ENCODE data around the gene RPS29. TPM values are rescaled to one million over a fixed set of nuclear protein-coding genes. Genes with fewer than 3 reads are reported as not detected.
"Not testable (repeated sequence)": the region's sequence is repeated elsewhere in the genome, so short reads cannot be mapped to it uniquely, and the experiment has no call there.

RPS29 gene
- total RNA-seq, 1 donor from 2014 or later: 1,969 TPM

DNA sequence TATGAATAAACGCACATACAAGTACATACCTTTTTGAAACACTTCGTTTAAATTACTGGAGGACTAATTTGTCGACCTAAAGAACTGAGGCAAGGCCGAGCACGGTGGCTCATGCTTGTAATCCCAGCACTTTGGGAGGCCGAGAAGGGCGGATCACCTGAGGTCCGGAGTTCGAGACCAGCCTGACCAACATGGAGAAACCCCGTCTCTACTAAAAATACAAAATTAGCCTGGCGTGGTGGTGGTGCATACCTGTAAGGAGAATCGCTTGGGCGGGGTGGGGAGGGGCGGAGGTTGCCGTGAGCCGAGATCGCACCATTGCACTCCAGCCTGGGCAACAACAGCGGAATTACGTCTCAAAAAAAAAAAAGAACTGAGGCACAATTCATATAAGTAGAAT, 33.1 kb upstream of the RPS29 start:
- H3K27ac Mint-ChIP-seq: peak overlapping the region; percentile 94
- intact Hi-C loops (cut with micrococcal nuclease): not testable (repeated sequence)

DNA sequence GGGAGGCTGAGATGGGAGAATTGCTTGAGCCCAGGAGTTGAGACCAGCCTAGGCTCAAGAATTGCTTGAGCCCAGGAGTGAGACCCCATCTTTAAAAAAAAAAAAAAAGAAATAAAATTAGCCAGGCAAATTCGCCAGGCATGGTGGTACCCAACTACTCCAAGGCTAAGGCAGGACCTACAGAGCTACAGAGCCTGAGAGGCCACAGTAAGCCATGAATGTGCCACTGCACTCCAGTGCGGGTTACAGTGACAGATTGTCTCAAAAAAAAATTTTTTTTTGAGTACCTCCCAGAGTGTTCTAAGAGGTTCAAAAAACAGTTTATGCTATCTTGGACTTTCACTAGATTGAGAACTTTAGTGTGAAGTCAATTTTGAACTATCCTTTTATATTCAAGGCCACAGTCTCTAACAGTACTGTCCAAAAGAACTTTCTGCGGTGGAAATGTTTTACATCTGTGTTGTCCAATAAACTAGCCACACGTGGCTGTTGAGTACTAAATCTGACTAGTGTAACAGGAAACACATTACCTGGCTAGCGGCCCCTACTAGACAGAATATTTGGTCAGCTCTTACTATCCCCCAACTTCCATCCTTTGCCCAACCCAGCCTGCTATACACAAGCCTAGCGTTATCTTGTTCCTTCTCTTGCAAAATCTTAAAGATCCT, 31.8 kb upstream of the RPS29 start:
- Mint-ChIP-seq H3K27me3 (ENCODE audit: low read depth) (no peaks in the 10 kb centered on the region), H3K27ac (peak overlapping the region; percentile 15), H3K4me1 (ENCODE audit: low read depth) (peaks cover 33% of the 10 kb centered on the region), H3K36me3 (ENCODE audit: low read depth) (peaks cover 80% of the 10 kb centered on the region), H3K9me3 (no peaks in the 10 kb centered on the region), H3K4me3 (ENCODE audit: low read depth) (peak overlapping the region; percentile 22)
- DNase-seq (ENCODE audit: low spot score): no peak
- intact Hi-C loops (cut with micrococcal nuclease): no loop called here

More for the DNA sequence above, 33.1 kb upstream of the RPS29 start:
- DNase-seq (ENCODE audit: low spot score); H3K27me3 Mint-ChIP-seq (ENCODE audit: low read depth); H3K9me3 Mint-ChIP-seq: not testable (repeated sequence)
- Mint-ChIP-seq H3K4me1 (ENCODE audit: low read depth) (peaks cover 42% of the 10 kb centered on the region), H3K36me3 (ENCODE audit: low read depth) (peaks cover 78% of the 10 kb centered on the region), H3K4me3 (ENCODE audit: low read depth) (peak overlapping the region; percentile 91)

DNA sequence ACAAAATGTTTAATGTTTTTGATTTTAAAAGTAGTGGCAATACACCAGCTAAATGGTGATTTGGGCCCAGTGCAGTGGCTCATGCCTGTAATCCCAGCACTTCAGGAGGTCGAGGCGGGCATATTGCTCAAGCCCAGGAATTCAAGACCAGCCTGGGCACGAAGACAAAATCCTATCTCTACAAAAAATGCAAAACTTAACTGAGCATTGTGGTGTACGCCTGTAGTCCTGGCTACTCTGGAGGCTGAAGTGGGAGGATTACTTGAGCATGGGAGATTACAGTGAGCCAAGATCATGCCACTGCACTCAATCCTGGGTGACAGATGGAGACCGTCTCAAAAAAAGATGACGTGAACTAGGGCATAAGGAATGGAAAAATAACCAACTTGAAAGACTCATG, 29.6 kb upstream of the RPS29 start:
- Mint-ChIP-seq H3K27ac (no peak overlapping the region), H3K27me3 (ENCODE audit: low read depth) (no peaks in the 10 kb centered on the region), H3K4me3 (ENCODE audit: low read depth) (no peak overlapping the region), H3K4me1 (ENCODE audit: low read depth) (peaks cover 23% of the 10 kb centered on the region), H3K36me3 (ENCODE audit: low read depth) (peaks cover 67% of the 10 kb centered on the region), H3K9me3 (no peaks in the 10 kb centered on the region)
- no peak for DNase-seq (ENCODE audit: low spot score)
- intact Hi-C loops (cut with micrococcal nuclease): no loop called here

DNA sequence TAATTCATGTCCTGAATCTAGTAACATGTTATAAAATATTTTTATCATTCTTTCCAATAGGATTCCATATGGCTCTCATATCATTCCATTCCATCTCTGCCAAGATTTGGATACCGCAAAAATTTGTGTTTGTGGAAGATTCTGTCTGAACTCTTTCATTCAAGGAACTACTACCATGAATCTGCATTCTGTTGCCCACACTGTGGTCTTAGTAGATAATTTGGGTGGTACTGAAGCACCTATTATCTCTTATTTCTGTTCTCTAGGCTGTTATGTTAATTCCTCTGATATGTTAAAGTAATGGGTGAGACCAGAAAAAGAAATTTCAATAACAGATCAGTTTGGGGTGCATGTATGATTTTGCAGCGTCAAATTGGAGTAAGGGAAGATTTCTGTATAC, 28.0 kb upstream of the RPS29 start:
- H3K36me3 Mint-ChIP-seq (ENCODE audit: low read depth): peaks cover 59% of the 10 kb centered on the region
- H3K4me3 Mint-ChIP-seq (ENCODE audit: low read depth): no peak overlapping the region
- H3K4me1 Mint-ChIP-seq (ENCODE audit: low read depth): peaks cover 23% of the 10 kb centered on the region
- intact Hi-C loops (cut with micrococcal nuclease): no loop called here
- no peaks in the 10 kb centered on the region for H3K9me3 Mint-ChIP-seq
- no peaks in the 10 kb centered on the region for H3K27me3 Mint-ChIP-seq (ENCODE audit: low read depth)
- DNase-seq (ENCODE audit: low spot score): no peak
- peak overlapping the region; percentile 19 for H3K27ac Mint-ChIP-seq

DNA sequence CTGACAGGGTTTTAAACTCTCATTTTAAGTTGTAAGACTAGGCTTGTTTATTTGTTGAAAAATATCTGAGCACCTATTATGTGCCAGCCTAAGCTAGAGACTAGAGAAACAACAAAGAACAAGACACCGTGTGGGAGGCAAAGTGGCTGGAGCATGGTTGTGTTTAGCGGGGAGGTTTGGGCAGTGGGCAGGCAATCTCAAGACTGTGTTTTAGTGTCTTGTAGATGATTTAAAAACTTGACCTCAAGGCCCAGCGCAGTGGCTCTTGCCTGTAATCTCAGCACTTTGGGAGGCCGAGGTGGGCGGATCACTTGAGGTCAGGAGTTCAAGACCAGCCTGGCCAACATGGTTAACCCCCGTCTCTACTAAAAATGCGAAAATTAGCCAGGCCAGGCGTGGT, 26.5 kb upstream of the RPS29 start:
- H3K4me1 Mint-ChIP-seq (ENCODE audit: low read depth): peaks cover 13% of the 10 kb centered on the region
- intact Hi-C loops (cut with micrococcal nuclease): no loop called here
- no peak overlapping the region for H3K27ac Mint-ChIP-seq
- DNase-seq (ENCODE audit: low spot score): no peak
- no peaks in the 10 kb centered on the region for H3K27me3 Mint-ChIP-seq (ENCODE audit: low read depth)
- no peak overlapping the region for H3K4me3 Mint-ChIP-seq (ENCODE audit: low read depth)
- peaks cover 52% of the 10 kb centered on the region for H3K36me3 Mint-ChIP-seq (ENCODE audit: low read depth)
- H3K9me3 Mint-ChIP-seq: no peaks in the 10 kb centered on the region

DNA sequence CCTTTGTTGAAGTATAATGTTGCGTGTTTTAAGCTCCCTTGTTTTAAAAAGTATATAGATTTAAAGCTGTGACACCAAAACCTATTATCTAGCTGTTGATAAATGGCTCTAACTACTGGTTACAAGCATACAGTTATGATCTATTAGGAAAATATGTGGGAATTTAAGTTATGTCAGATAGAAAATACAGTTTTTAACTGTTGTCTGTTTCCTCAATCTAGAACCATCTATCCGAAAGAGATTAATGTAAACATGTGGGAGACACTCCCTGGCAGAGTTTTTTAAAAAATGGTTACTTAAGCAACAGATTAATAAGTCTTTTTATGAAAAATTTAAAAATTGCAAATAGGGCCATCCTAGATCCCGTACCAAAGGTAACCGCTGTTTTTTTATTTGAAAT, 26.1 kb upstream of the RPS29 start:
- H3K27ac Mint-ChIP-seq: no peak overlapping the region
- no peak overlapping the region for H3K4me3 Mint-ChIP-seq (ENCODE audit: low read depth)
- intact Hi-C loops (cut with micrococcal nuclease): no loop called here
- H3K36me3 Mint-ChIP-seq (ENCODE audit: low read depth): peaks cover 51% of the 10 kb centered on the region
- no peaks in the 10 kb centered on the region for H3K9me3 Mint-ChIP-seq
- peaks cover 10% of the 10 kb centered on the region for H3K4me1 Mint-ChIP-seq (ENCODE audit: low read depth)
- no peak for DNase-seq (ENCODE audit: low spot score)
- H3K27me3 Mint-ChIP-seq (ENCODE audit: low read depth): no peaks in the 10 kb centered on the region

DNA sequence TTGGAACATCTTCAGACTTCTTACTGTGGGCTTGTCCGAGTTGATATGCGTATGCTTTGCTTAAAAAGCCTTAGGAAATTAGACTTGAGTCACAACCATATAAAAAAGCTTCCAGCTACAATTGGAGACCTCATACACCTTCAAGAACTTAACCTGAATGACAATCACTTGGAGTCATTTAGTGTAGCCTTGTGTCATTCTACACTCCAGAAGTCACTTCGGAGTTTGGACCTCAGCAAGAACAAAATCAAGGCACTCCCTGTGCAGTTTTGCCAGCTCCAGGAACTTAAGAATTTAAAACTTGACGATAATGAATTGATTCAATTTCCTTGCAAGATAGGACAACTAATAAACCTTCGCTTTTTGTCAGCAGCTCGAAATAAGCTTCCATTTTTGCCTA, 21.4 kb upstream of the RPS29 start:
- Mint-ChIP-seq H3K27me3 (ENCODE audit: low read depth) (no peaks in the 10 kb centered on the region), H3K36me3 (ENCODE audit: low read depth) (peaks cover 48% of the 10 kb centered on the region), H3K4me1 (ENCODE audit: low read depth) (peaks cover 15% of the 10 kb centered on the region), H3K27ac (no peak overlapping the region), H3K9me3 (no peaks in the 10 kb centered on the region), H3K4me3 (ENCODE audit: low read depth) (no peak overlapping the region)
- DNase-seq (ENCODE audit: low spot score): no peak
- intact Hi-C loops (cut with micrococcal nuclease): no loop called here

DNA sequence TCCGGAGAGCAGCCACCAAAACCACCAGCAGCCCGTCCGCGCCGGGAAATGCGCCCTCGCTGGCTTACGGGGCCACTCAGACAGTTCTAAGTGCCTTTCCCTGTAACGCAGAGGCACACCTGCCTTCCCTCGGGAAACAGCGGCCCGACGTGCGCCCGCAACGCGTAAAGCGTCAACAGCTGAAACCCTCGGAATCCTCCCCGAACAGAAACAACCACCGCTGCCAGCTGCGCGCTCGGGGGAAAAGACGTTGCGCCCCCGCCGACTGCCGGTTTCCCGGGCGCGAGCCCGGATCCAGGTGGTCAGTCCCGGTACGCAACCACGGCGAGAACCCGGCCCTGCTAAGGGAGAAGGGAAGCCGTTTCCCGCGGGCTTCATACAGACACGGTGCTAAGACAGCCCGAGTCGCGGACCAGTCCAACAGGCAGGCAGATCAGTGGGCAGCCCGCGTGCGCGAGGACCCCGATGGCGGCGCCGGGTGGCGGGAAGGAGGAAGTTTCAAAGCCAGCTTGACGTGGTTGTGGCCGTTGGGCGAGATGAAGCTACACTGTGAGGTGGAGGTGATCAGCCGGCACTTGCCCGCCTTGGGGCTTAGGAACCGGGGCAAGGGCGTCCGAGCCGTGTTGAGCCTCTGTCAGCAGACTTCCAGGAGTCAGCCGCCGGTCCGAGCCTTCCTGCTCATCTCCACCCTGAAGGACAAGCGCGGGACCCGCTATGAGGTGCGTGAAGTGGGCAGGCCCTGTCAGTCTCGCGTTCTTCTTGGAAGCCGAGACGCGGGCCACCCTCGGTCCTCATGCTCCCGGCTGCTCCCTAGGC, 12.5 kb upstream of the RPS29 start, which contains the start of gene LRR1:
Gene LRR1 (plus strand): TSS at position 456 of the 816 bp plus-strand sequence. CDS start 81 bp downstream, at position 537.
- H3K27me3 Mint-ChIP-seq (ENCODE audit: low read depth): no peaks in the 10 kb centered on the region
- H3K4me1 Mint-ChIP-seq (ENCODE audit: low read depth): peaks cover 37% of the 10 kb centered on the region
- peak within 1 kb of the TSS; percentile 92 for H3K27ac Mint-ChIP-seq
- H3K9me3 Mint-ChIP-seq: no peaks in the 10 kb centered on the region
- intact Hi-C loops (cut with micrococcal nuclease): loop anchor here (1.0 kb wide), 2 partner anchors 12 to 22 kb away; partner anchors contain the start of genes MGAT2, RPL36AL and RPS29
- peaks cover 25% of the 10 kb centered on the region for H3K36me3 Mint-ChIP-seq (ENCODE audit: low read depth)
- H3K4me3 Mint-ChIP-seq (ENCODE audit: low read depth): peak within 1 kb of the TSS; percentile 92
- DNase-seq (ENCODE audit: low spot score): peak; percentile 84

DNA sequence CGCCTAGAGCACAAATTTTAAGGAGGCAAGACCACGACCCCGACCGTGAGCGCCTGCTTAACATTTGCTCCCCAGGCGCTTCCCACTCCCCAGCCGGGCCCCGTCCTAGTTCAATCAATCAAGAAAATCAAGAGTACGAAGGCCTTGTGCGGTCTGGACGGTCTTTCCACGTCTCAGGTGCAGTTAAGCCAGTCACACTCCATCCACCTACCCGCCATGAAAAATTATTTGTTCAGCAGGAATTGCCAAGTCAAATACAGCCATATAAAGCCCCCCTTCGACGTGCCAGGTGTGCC, 12.0 kb upstream of the RPS29 start:
- H3K27me3 Mint-ChIP-seq (ENCODE audit: low read depth): no peaks in the 10 kb centered on the region
- no peak for DNase-seq (ENCODE audit: low spot score)
- H3K36me3 Mint-ChIP-seq (ENCODE audit: low read depth): peaks cover 23% of the 10 kb centered on the region
- no peaks in the 10 kb centered on the region for H3K9me3 Mint-ChIP-seq
- H3K27ac Mint-ChIP-seq: peak overlapping the region; percentile 92
- H3K4me3 Mint-ChIP-seq (ENCODE audit: low read depth): peak overlapping the region; percentile 92
- H3K4me1 Mint-ChIP-seq (ENCODE audit: low read depth): peaks cover 37% of the 10 kb centered on the region
- intact Hi-C loops (cut with micrococcal nuclease): loop anchor here (1.0 kb wide), 2 partner anchors 12 to 22 kb away; partner anchors contain the start of genes MGAT2, RPL36AL and RPS29

DNA sequence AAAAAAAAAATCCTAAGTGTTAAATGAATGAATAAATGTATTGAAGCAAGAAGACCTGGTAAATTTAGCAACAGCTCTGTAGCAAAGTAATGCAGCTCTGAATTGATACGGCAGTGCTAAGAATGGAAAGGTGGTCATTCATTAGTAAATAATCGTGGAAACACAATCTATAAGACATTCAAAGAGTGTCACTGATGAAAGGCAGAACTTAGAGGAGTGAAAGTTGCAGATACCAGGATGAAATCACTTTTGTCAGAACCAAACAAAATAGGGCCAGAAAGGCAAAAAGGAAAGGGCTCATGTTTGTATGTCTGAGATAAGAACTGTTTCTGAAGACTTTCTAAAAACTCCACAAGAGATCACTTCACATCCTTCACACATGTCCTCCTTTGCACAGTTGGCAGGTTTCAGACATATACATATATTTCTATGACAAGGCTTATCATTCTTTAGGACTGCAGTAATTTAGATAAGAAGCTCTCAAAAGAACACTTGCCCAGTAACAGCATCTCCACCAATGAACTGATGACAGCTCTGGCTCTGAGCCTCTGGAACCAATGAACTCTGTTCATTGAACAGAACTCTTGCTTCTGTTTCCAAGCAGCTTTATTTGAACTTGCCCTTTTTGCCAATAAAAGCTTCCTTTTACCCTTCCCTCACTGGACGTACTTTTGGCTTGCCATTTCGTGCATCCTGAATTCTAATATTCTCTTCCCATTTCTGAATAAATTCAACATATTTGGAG, 8.3 kb upstream of the RPS29 start:
- intact Hi-C loops (cut with micrococcal nuclease): no loop called here
- Mint-ChIP-seq H3K27me3 (ENCODE audit: low read depth) (no peaks in the 10 kb centered on the region), H3K9me3 (no peaks in the 10 kb centered on the region), H3K4me1 (ENCODE audit: low read depth) (peaks cover 23% of the 10 kb centered on the region), H3K4me3 (ENCODE audit: low read depth) (no peak overlapping the region), H3K27ac (peak overlapping the region; percentile 48), H3K36me3 (ENCODE audit: low read depth) (no peaks in the 10 kb centered on the region)
- DNase-seq (ENCODE audit: low spot score): no peak

DNA sequence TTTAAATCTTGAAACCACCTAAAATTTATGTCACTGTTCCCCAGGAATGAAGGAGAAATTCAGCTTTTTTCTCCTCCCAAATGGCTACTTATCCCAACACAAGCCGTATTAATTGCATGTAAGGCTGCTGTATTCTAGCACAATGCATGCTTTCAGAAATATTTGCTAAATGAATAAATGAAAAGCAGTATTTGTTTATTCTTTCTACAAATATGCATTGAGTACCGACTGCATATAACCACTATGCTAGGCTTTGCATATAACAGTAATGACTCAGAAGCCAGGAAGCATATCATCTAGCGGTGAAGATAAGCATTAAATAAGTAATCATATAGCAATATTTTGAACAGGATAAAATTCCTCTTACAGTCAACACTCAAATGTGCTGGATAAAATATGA, 6.8 kb upstream of the RPS29 start:
- intact Hi-C loops (cut with micrococcal nuclease): no loop called here
- no peak overlapping the region for H3K27ac Mint-ChIP-seq
- H3K9me3 Mint-ChIP-seq: no peaks in the 10 kb centered on the region
- H3K4me1 Mint-ChIP-seq (ENCODE audit: low read depth): peaks cover 23% of the 10 kb centered on the region
- H3K36me3 Mint-ChIP-seq (ENCODE audit: low read depth): no peaks in the 10 kb centered on the region
- no peak for DNase-seq (ENCODE audit: low spot score)
- H3K4me3 Mint-ChIP-seq (ENCODE audit: low read depth): no peak overlapping the region
- no peaks in the 10 kb centered on the region for H3K27me3 Mint-ChIP-seq (ENCODE audit: low read depth)

DNA sequence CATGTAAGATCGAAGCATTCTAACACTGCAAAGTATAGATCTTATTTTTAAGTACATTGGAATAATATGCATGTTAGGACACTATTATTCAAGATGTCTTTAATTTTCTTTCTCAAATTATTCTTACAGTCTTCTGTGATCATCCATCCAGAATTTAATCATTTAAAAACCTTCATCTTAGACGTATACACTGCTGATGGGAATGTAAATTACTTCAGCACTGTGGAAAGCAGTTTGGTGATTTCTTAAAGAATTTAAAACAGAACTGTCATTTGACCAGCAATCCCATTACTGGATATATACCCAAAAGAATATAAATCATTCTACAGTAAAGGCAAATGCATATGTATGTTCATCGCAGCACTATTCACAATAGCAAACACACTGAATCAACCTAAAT, 3.2 kb upstream of the RPS29 start:
- Mint-ChIP-seq H3K4me3 (ENCODE audit: low read depth) (no peak overlapping the region), H3K9me3 (no peaks in the 10 kb centered on the region), H3K27me3 (ENCODE audit: low read depth) (no peaks in the 10 kb centered on the region), H3K36me3 (ENCODE audit: low read depth) (peaks cover 19% of the 10 kb centered on the region), H3K27ac (no peak overlapping the region), H3K4me1 (ENCODE audit: low read depth) (peaks cover 9% of the 10 kb centered on the region)
- no peak for DNase-seq (ENCODE audit: low spot score)
- intact Hi-C loops (cut with micrococcal nuclease): loop anchor here (5.0 kb wide), 3 partner anchors 103 to 643 kb away; partner anchors contain the start of genes KLHDC1 and SOS2
